IMR-90 (cell line): ENCODE data around the gene HIKESHI. TPM values are rescaled to one million over a fixed set of nuclear protein-coding genes. Genes with fewer than 3 reads are reported as not detected.

ENCODE experiments used
- ATAC-seq: fragments of 200-7000 bp; cut with Tn5 transposase; 2 replicates; pipeline ENCODE4 v1.9.1; 2020; ENCODE audit warnings: low read depth, mild to moderate bottlenecking, moderate library complexity
- BruUV-seq: library from RNA; stranded (reverse); fragments of 400-500 nt; replicated peaks from 2 replicates; lab custom pipeline; 2021; lab: Mats Ljungman, UMichigan
- CTCF ChIA-PET: fragments of 300-600 bp; formaldehyde crosslinking; extraction: SDS; loops from one replicate; lab custom pipeline; 2021; ENCODE audit warnings: antibody characterized with exemption; lab: Yijun Ruan, JAX
- POLR2A ChIA-PET: fragments of 300-600 bp; sonication (Branson Sonifier 250); formaldehyde crosslinking; loops from one replicate; lab custom pipeline; 2022; ENCODE audit warnings: antibody characterized with exemption; ENCODE audit not compliant: unreplicated experiment; lab: Charles Lee
- DNase-seq: peaks from one replicate; pipeline ENCODE4 v3.0.0; 2013
- H2AFZ ChIP-seq: replicated peaks from 2 replicates; pipeline ENCODE3; 2013; ENCODE audit warnings: low read length, mild to moderate bottlenecking; ENCODE audit not compliant: poor library complexity
- H2AK5ac ChIP-seq: 2 replicates; pipeline ENCODE4 v1.6.1; 2013; ENCODE audit warnings: low read depth, low read length, inconsistent platforms
- H2AK9ac ChIP-seq: replicated peaks from 2 replicates; pipeline ENCODE3; 2013; ENCODE audit warnings: mild to moderate bottlenecking, low read depth, low read length, moderate library complexity; ENCODE audit not compliant: poor library complexity
- H2BK120ac ChIP-seq: 2 replicates; pipeline ENCODE4 v1.6.1; 2013; ENCODE audit warnings: low read depth, low read length, inconsistent platforms
- H2BK15ac ChIP-seq: 3 replicates; pipeline ENCODE4 v1.6.1; 2013; ENCODE audit warnings: low read depth, low read length, inconsistent platforms
- H2BK20ac ChIP-seq: 2 replicates; pipeline ENCODE4 v1.6.1; 2013; ENCODE audit warnings: low read depth, mild to moderate bottlenecking, inconsistent platforms, low read length, moderate library complexity
- H2BK5ac ChIP-seq: 2 replicates; pipeline ENCODE4 v1.6.1; 2013; ENCODE audit warnings: mild to moderate bottlenecking, low read depth, low read length, inconsistent platforms; ENCODE audit not compliant: poor library complexity, severe bottlenecking
- H3K14ac ChIP-seq: replicated peaks from 2 replicates; pipeline ENCODE4 v1.6.1; 2013; ENCODE audit warnings: low read depth, low read length, inconsistent platforms
- H3K18ac ChIP-seq: 2 replicates; pipeline ENCODE4 v1.6.1; 2013; ENCODE audit warnings: low read depth, low read length, control low read depth
- H3K23ac ChIP-seq: 2 replicates; pipeline ENCODE4 v1.6.1; 2013; ENCODE audit warnings: low read depth, low read length, inconsistent platforms
- H3K27ac ChIP-seq: 2 replicates; pipeline ENCODE4 v1.5.1; 2013; ENCODE audit warnings: mild to moderate bottlenecking, control low read depth, low read length; ENCODE audit not compliant: insufficient read depth
- H3K27me3 ChIP-seq: 2 replicates; pipeline ENCODE4 v1.6.1; 2013; ENCODE audit warnings: low read length; ENCODE audit not compliant: control insufficient read depth, insufficient read depth
- H3K36me3 ChIP-seq: 2 replicates; pipeline ENCODE4 v1.6.1; 2013; ENCODE audit warnings: low read length, mixed read lengths; ENCODE audit not compliant: control insufficient read depth, insufficient read depth
- H3K4ac ChIP-seq: 2 replicates; pipeline ENCODE4 v1.6.1; 2013; ENCODE audit warnings: low read depth, low read length, inconsistent platforms
- H3K4me1 ChIP-seq: 2 replicates; pipeline ENCODE4 v1.6.1; 2013; ENCODE audit warnings: low read length, mixed read lengths; ENCODE audit not compliant: control insufficient read depth, insufficient read depth
- H3K4me2 ChIP-seq: 2 replicates; pipeline ENCODE4 v1.6.1; 2013; ENCODE audit warnings: low read depth, mild to moderate bottlenecking, control low read depth, low read length, moderate library complexity
- H3K4me3 ChIP-seq: 2 replicates; pipeline ENCODE4 v1.5.1; 2013; ENCODE audit warnings: low read depth, mild to moderate bottlenecking, control low read depth, low read length, moderate library complexity; ENCODE audit not compliant: insufficient read depth
- H3K56ac ChIP-seq: 2 replicates; pipeline ENCODE4 v1.6.1; 2013; ENCODE audit warnings: low read length, inconsistent platforms; ENCODE audit not compliant: insufficient read depth; ENCODE audit errors: extremely low read depth
- H3K79me1 ChIP-seq, 2 experiments: 2 replicates each; pipeline ENCODE4 v1.6.1; 2013; ENCODE audit warnings: low read length in 2 of 2, inconsistent platforms in 1 of 2, low read depth in 1 of 2
- H3K9ac ChIP-seq: 2 replicates; pipeline ENCODE4 v1.6.1; 2013; ENCODE audit warnings: low read depth, low read length, control low read depth
- H3K9me1 ChIP-seq: 2 replicates; pipeline ENCODE4 v1.6.1; 2013; ENCODE audit warnings: low read length, inconsistent platforms; ENCODE audit not compliant: insufficient read depth
- H3K9me3 ChIP-seq: 2 replicates; pipeline ENCODE4 v1.6.1; 2013; ENCODE audit warnings: low read length; ENCODE audit not compliant: control insufficient read depth, insufficient read depth
- H4K20me1 ChIP-seq: 2 replicates; pipeline ENCODE4 v1.6.1; 2013; ENCODE audit warnings: low read length, inconsistent platforms; ENCODE audit not compliant: insufficient read depth
- H4K5ac ChIP-seq: 2 replicates; pipeline ENCODE4 v1.6.1; 2013; ENCODE audit warnings: mild to moderate bottlenecking, low read depth, low read length, control low read depth
- H4K8ac ChIP-seq, 2 experiments: 2 replicates each; pipeline ENCODE4 v1.6.1; 2013; ENCODE audit warnings: low read depth in 2 of 2, low read length in 2 of 2, control low read depth in 1 of 2, inconsistent platforms in 1 of 2
- H4K91ac ChIP-seq: 2 replicates; pipeline ENCODE4 v1.6.1; 2013; ENCODE audit warnings: low read depth, low read length, inconsistent platforms; ENCODE audit not compliant: insufficient read depth
- CHD1 ChIP-seq: IDR thresholded peaks from 2 replicates; pipeline ENCODE4 v1.6.1; 2012; ENCODE audit warnings: low read depth, low read length, improper control_type of control experiment
- CTCF ChIP-seq: conservative IDR thresholded peaks from 2 replicates; pipeline ENCODE4 v1.5.1; 2012; ENCODE audit warnings: mild to moderate bottlenecking, low read depth, low read length, improper control_type of control experiment
- FOS ChIP-seq: fragments of 150-350 bp; IDR thresholded peaks from 2 replicates; pipeline ENCODE4 v1.6.1; 2016; ENCODE audit warnings: low read depth, low read length
- MAFK ChIP-seq: IDR thresholded peaks from 2 replicates; pipeline ENCODE4 v1.6.1; 2012; ENCODE audit warnings: low read depth, low read length, improper control_type of control experiment
- MXI1 ChIP-seq: IDR thresholded peaks from 2 replicates; pipeline ENCODE4 v1.6.1; 2012; ENCODE audit warnings: low read depth, mild to moderate bottlenecking, low read length, moderate library complexity, borderline replicate concordance
- RAD21 ChIP-seq: IDR thresholded peaks from 2 replicates; pipeline ENCODE4 v1.6.1; 2012; ENCODE audit warnings: low read length, improper control_type of control experiment
- RCOR1 ChIP-seq: IDR thresholded peaks from 2 replicates; pipeline ENCODE4 v1.6.1; 2012; ENCODE audit warnings: mild to moderate bottlenecking, low read length, improper control_type of control experiment; ENCODE audit not compliant: insufficient replicate concordance
- RFX5 ChIP-seq: IDR thresholded peaks from 2 replicates; pipeline ENCODE4 v1.8.0; 2012; ENCODE audit warnings: low read depth, mild to moderate bottlenecking, low read length, moderate library complexity
- WGBS, 2 experiments: methylation state at CpG; one replicate each; pipeline versions ENCODE4 v1.1.5 to v1.1.7; 2013; ENCODE audit warnings: missing lambda C conversion rate in 2 of 2; ENCODE audit not compliant: insufficient read length in 1 of 2; ENCODE audit errors: extremely low coverage in 2 of 2; 5-methylcytosine and 5-hydroxymethylcytosine counted together
- dilution Hi-C: fragments of 300-500 bp; cut with HindIII; formaldehyde crosslinking; loops from one replicate; pipeline ENCODE4 v1.14.3; 2018; ENCODE audit warnings: low sequenced_read_pairs; ENCODE audit not compliant: unreplicated experiment
- in situ Hi-C: fragments of 300-500 bp; cut with MboI; formaldehyde crosslinking; loops from 3 replicates; pipeline ENCODE4 v1.14.3; 2019; ENCODE audit warnings: low sequenced_read_pairs, inconsistent platforms, mixed read lengths
- intact Hi-C: fragments of 100-400 bp; cut with micrococcal nuclease; formaldehyde crosslinking; loops from 2 replicates; pipeline ENCODE4 v1.10.0; 2022
- polyA plus RNA-seq, 3 experiments: library from polyadenylated mRNA; depleted of rRNA; stranded (reverse); fragments of >200 nt; gene quantifications; 2 replicates each; pipeline ENCODE4 v1.2.3, GENCODE V29; 2012; ENCODE audit warnings: low replicate concordance in 1 of 3
- total RNA-seq: library from RNA; depleted of rRNA; stranded (reverse); fragments of >200 nt; gene quantifications from 2 replicates; pipeline ENCODE4 v1.2.3, GENCODE V29; 2012
- TF ChIP-seq, protein P1 (sequence below): fragments of 150-350 bp; IDR thresholded peaks from 2 replicates; pipeline ENCODE4 v1.6.1; 2016; ENCODE audit warnings: low read depth, mild to moderate bottlenecking, low read length, moderate library complexity, borderline replicate concordance

The HIKESHI gene
- total and polyA plus RNA-seq, 2 of the 4 experiments (the other 2 are of a cell fraction), result 49.4 to 73.5 TPM

DNA sequence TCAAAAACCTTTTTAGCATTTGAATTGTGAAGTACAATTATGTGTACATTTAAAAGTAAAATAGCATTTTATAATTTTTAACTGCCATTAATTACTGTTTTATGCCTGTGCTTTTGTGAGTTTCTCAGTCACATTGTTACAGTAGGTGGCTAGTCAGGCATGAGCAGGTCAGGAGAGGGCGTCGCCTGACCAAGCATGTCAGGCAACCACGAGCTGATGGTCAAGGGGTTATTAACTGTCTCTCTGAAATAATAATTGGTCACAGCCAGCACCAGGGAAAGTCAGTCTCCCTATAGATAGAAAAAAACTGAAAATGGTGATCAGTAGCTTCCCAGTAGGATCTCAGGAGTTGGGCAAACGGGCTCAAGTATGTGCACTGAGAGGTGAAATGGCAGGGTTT is 53.2 kb downstream of the HIKESHI start:
- no peak overlapping the region for H3K4ac ChIP-seq
- H2BK5ac ChIP-seq, result no peak overlapping the region
- no peaks in the 10 kb centered on the region for H3K36me3 ChIP-seq
- no peak overlapping the region for H2AK5ac ChIP-seq
- DNase-seq (no peak), ATAC-seq (no peak)
- H2AFZ ChIP-seq, result no peak overlapping the region
- dilution Hi-C loops (no loop called here), in situ Hi-C loops (no loop called here), intact Hi-C loops (no loop called here)
- no peak overlapping the region for H2BK15ac ChIP-seq
- no peak overlapping the region for H2BK20ac ChIP-seq
- BruUV-seq, result no TSS peak
- no peak overlapping the region for H3K4me3 ChIP-seq
- no CpG with 5 or more reads among the region's 4 CpGs for WGBS, 2 experiments
- no peak overlapping the region for H3K23ac ChIP-seq
- H3K4me2 ChIP-seq, result no peak overlapping the region
- CTCF ChIA-PET, result interaction anchor here (1.2 kb wide), 1 partner anchor 64 kb away, joined by 4 read pairs; no protein-coding TSS in a partner anchor
- POLR2A ChIA-PET, result no interaction called here
- no peak overlapping the region for H4K91ac ChIP-seq
- peaks cover 1% of the 10 kb centered on the region; the same call in 1 of the 2 replicates for H3K4me1 ChIP-seq
- H3K9ac ChIP-seq, result no peak overlapping the region
- H4K8ac ChIP-seq, result no peak overlapping the region
- no peak overlapping the region for H3K14ac ChIP-seq
- TF ChIP-seq, protein P1, sequence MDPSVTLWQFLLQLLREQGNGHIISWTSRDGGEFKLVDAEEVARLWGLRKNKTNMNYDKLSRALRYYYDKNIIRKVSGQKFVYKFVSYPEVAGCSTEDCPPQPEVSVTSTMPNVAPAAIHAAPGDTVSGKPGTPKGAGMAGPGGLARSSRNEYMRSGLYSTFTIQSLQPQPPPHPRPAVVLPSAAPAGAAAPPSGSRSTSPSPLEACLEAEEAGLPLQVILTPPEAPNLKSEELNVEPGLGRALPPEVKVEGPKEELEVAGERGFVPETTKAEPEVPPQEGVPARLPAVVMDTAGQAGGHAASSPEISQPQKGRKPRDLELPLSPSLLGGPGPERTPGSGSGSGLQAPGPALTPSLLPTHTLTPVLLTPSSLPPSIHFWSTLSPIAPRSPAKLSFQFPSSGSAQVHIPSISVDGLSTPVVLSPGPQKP, result no peak
- no peak for TF ChIP-seq FOS
- TF ChIP-seq MXI1, result no peak
- no peak for TF ChIP-seq CHD1
- no peak for TF ChIP-seq RAD21
- no peak for TF ChIP-seq MAFK
- TF ChIP-seq RFX5, result no peak
- no peak for TF ChIP-seq CTCF
- no peak for TF ChIP-seq RCOR1
- H3K79me1 ChIP-seq, result no peaks in the 10 kb centered on the region
- no peak overlapping the region for H3K56ac ChIP-seq
- no peak overlapping the region for H3K27ac ChIP-seq
- H4K5ac ChIP-seq, result no peak overlapping the region
- no peak overlapping the region for H2AK9ac ChIP-seq
- no peaks in the 10 kb centered on the region for H4K20me1 ChIP-seq
- no peak overlapping the region for H2BK120ac ChIP-seq
- H3K27me3 ChIP-seq, result no peaks in the 10 kb centered on the region
- no peak overlapping the region for H3K18ac ChIP-seq
- H3K9me1 ChIP-seq, result no peaks in the 10 kb centered on the region; the same call in 1 of the 2 replicates
- H3K9me3 ChIP-seq, result no peaks in the 10 kb centered on the region
